ENCODE measurements around the gene MAST4.

Gene MAST4

DNA sequence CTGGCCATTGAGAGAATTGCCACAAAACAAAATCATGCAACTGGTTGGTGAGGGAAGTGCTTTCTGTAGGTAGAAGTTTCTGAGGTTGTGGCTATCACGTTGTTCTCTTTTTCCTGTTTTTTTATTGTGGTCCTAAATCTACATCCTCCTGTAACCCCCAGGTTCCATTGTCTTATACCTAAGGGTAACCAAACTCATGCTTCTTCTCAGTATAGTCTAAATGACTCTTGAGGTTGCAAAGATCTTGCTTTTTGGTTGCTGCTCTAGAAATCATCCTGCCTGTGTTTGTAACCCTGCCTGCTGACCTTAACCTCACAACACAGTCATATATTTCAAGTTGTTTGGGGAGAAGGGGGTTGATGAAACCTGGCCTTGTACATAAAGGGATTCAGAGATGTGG, 327.3 kb downstream of the MAST4 start:
- no peak for DNase-seq

DNA sequence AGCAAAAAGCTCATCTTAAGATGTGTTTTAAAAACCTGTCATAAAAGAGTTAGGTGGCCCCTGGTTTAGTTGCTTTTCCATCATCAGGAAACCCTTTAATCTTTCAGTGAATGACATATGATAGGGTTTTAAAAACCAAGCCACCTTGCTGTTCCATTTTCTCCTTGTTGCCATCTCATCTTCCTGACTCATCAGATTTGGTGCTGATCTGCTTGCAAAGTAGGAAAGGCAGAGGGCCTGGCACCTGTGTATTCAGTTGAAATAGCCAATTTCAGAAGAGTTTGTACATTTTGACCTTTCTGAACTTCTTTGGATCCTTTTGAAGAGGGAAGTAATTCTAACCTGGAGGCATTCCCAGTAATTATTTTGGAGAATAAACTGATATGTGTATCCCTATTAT, 327.7 kb downstream of the MAST4 start:
- no peak for DNase-seq

DNA sequence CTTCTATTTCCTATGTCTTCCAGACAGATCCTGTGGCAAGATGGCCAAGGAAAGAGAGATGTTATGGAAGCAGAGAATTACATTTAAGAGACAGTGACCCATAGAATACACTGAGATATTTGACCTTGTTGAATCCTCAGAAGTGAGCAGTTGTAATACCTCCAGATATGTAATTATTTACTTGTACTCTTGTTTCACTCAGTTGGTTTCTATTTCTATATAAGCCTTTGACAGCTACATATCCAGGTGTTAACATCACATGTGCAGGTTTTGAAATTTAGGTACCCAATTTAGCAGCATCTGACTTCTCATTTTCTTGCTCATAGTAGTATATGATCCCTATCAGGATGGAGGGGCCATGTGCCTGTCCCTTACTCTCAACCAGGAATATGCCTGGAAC, 330.9 kb downstream of the MAST4 start:
- DNase-seq = no peak

DNA sequence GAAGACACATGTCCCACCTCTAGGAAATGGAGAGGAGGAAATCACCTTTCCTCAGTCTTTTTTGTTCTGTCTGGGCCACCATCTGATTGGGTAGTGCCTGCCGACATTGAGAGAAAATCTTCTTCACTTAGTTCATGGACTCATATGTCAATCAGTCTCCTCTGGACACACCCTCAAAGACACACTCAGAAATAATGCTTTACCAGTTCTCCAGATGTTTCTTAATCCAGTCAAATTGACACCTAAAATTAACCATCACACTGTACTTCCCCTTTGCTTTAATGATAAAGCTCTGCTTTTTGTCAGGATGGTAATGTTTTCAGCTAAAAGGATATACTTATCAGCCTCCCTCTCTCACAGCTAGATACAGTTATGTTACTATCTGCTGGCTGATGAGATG, 333.1 kb downstream of the MAST4 start:
- DNase-seq = no peak

DNA sequence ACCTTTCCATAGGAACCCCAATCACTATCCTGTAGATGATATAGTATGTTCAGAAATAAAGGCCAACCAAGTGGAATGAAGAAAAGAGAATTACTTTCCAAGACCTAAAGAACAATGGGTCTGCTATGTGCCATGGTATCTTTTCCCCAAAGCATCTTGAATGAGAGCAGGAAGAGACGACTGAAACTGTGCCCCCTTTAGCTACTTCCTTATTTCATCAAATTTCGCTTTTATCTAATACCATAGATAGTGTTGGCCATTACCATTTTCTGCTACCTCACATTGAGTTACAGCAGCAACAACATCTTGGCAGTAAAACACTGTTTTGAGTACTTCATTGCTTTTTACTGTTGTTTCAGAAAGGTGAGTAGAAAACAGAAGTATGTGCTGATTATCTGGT, 333.8 kb downstream of the MAST4 start:
- DNase-seq = no peak

DNA sequence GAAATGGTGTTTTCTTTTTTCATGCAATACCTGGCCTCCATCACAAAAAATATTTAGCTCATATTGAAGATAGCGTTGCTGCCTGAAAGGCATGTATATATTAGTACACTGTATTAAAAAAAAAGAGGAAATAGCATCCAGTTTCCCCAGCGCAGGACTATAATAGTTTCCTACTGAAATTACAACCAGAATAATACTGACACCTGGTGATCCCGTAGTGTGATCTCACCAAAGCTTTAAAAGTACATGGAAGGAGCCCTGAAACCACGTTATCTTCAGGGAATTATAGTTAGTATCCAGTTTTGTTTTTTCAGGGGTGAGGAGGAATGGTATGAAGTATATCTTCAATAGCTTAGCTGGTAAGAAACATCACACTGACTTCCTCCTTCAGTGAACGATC, 335.5 kb downstream of the MAST4 start:
- DNase-seq = peak; percentile 29

DNA sequence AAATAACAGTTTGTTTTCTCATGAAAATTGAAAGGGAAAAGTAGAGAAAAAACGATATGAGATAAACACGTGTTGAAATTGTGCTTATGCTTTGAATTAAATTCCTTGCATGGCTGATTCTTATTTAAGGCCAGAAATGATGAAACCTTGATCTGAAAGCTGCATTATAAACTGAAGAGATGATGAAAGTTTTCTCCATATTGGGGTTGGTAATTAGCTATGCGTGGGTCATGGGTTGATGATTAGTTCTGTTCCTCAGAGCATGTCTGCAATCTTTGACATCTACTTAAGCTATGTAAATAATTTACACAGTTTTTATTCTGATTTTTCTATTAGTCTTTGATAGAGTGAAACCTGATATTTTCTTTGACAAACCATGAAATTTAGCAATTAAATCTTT, 336.3 kb downstream of the MAST4 start:
- DNase-seq = no peak

DNA sequence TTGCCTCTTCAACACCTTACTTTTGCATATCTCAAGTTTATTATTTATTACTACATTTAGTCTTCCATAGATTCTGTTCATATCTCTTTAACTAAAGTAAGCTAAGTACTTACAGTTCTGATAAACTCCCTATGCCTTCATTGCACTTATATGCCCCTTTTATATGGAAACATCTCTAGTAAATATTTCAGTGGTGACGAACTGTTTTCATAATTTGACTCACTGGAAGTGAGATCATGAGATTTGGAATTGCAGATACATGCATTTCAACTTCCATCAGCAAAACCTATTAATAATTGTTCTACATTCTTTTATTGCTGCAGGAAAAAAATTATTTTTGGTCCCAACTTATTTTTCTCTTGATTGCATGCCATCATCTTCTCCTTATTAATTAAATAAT, 336.9 kb downstream of the MAST4 start:
- no peak for DNase-seq

DNA sequence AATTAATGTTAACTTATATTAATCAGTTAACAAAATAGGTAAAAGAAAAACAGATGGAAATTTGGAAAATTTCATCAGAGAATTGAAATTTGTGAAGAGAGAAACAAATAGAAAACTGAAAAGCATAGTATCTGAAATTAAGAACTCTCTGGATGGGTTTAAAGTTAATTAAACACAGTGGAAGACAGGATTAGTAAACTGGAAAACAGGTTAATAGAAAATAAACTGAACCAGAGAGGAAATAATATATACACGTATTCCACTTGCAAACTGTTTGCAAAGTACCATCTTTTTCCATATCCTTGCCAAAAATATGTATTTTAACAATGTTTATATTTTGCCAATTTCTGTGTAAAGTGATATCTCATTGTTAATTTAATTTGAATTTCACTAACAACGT, 342.9 kb downstream of the MAST4 start:
- DNase-seq = no peak

DNA sequence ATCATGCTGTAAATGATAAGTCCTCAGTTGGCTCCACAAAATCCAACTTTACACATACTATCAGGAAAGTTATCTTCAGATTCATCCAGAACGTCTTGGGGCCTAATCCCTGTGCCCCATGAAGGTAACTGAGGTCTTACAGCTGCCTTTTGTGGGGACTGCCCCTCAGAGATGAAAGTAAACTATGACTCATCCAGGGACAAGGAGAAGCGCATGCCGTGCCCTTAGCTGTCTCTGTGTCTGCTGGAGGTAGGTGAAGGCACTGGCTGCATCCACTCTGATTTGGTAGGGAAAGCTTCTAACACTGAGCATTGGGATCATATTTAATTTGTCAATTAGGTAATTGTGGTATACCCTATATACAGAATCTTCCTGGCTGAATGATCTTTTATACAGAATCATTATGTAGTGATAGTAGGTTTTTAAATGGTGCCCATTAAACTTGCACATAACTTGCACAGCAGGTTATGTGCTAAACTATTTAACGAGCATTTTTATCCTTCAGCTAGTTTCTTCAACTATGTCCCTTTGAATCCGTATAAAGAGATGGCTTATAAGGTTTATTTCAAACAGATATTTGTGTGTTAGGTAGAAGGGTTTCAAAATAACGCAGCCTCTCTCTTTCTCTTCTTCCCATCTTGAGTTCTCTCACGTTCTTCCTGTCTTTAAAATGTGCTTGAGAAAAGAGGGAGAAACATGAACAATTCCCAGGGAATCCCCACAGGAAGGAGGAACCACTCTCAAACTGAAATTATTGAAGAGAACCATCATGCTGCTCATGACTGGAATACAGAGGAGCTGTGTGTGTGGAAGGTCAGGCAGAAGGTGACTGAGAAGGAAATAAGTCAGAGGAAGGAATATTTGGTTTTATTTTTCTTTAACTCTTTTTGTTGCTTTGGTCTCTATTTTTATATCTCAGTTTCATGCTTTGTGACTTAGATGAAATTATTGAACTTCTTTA, 349.5 kb downstream of the MAST4 start:
- no peak for DNase-seq

DNA sequence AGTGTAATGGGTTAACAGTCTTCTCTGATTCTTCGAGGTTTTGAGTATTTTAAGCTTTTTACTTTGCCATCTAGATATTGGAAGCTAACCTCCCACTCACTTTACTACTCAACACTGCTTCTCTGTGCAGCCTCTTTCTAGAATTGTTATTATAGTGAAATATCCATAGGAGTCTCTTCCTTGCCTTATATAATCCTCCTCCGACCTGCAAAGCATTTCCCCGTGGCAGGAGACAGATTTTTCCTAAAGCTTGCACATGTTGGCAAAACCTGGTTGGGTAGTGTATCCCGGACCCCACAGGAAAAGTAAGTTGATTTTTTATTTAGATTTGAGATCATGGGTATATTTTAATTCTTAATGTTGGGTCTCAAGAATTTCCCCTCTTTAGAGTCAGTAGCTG, 351.3 kb downstream of the MAST4 start:
- DNase-seq = no peak

DNA sequence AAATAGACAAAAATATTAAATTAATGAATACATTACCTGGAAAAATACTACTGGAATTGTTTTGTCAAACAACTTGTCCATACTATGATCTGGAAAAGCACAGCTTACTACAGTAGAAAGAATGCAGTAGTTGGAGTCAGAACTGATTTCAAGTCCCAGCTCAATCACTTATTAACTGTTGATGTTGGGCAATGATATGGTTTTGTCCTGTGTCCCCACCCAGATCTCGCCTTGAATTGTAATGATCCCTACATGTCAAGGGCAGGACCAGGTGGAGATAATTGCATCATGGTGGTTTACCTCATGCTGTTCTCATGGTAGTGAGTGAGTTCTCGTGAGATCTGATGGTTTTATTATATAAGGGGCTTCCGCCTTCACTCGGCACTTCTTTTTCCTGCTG, 352.9 kb downstream of the MAST4 start:
- DNase-seq = no peak

DNA sequence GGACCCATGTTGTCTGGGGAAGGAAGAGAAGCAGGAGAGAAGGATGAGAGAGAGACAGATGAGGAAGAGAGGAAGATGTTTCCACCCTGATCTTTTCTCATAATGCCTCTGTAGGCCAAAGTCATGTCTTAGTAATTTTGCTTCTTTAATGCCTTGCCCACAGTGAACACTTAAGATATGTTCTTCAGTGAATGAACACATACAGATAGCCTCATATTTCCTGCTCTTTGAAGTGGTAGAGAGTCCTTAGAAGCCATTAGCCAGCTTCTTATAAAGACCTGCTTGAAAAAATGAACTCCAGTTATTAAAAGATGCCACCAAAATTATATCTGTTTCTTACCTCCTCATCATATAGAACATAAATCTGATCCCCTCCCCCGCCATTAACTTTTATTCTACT, 356.0 kb downstream of the MAST4 start:
- DNase-seq = no peak

DNA sequence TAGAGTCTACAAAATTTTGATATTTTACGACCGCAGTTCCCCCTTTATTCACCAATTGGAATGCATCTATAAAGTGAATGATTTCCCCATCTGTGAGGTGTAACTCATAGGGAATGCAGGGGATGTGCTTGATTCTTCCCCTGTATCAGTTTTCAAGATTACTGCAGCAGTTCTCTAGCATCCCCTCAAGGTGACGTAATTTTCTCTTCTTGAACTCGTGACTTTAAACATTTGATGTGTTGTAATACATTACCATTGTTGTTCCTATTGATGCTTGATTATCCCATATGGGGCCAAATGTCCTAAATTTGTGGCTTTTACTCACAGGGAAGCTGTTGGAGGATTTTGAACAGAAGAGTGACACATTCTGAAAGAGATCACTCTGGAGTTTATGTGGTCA, 360.2 kb downstream of the MAST4 start:
- no peak for DNase-seq

DNA sequence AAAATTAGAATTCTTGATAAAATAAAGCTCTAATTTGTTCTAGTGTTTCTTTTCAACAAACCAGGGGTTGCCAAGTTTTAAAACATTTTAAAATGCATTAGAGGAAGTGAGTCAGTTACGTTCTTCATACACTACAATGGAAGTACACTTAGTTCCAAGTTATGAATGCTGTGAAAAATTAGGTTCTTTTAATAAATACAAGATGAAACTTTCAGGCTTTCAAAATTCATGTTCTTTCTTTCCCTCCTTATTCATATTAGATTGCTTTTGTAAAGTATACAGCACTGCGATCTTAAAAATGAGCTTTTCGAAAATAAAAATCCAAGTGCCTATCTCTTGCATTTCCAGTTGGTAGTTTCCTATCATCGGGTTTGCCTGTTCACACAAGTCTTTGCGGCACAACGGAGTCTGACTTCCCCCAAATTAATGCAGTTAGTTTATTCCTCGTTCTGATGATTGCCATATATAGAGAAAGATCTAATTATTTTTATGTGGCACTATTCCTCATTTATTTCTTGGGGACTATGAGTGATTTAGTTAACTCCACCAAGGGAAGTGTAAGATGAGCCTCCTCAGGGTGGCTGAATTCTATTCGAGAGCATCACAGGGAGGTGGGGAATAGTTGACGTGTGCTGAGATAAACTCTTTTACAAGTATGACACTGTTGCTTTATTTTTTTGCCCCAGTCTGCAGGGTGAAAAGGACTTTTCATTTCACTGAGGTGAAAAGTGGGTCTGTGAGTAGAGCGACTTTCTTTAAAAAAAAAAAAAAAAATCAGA, 362.2 kb downstream of the MAST4 start:
- DNase-seq = no peak

DNA sequence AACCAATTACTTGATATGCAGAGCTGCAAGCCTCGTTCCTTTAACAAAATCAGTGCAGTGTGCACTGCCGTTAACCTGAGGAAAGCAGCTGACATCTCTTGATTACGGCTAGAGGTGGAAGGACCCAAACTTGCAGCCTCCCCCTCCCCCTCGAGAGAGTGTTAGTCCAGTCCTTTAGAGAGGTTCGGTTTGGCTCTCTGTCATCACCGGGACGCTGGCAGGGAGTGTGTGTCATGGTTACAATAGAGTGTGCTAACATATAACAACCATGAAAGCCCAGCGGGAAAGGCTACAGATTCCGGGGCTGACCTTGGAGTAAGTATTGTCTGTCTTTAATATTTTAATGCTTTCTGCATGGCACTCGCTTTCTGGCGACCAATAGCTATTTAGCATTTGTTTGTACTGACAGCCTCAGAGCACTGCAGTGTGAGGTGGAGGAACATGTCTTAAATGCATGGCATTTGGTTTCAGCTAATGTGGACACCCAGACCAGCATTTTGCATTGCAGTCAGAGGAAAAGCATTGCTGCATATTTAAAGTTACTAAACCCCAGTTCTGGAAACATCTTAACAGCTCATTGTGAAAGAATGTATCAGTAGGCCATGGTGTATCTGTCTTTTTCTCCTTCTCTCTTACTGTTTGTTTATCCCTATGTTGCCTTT, 362.9 kb downstream of the MAST4 start:
- no peak for DNase-seq

DNA sequence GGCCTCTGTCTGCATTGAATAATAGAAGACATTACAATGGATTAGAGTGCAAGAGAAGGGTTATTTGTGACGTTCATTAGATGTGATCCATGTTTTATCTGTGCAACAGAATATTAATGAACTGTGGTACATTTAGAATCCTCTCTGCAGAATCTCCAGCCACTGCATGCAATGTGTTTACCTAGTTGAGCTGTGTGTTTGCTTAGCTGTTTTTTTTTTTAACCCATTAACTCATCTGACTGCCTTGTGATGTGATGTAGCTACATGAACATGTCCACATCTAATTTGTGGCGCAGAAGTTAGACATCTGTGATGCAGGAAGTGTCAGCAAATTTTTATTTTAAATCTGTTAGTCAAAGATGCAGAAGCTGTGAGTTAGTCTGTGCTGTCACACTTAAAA, 363.5 kb downstream of the MAST4 start:
- no peak for DNase-seq

DNA sequence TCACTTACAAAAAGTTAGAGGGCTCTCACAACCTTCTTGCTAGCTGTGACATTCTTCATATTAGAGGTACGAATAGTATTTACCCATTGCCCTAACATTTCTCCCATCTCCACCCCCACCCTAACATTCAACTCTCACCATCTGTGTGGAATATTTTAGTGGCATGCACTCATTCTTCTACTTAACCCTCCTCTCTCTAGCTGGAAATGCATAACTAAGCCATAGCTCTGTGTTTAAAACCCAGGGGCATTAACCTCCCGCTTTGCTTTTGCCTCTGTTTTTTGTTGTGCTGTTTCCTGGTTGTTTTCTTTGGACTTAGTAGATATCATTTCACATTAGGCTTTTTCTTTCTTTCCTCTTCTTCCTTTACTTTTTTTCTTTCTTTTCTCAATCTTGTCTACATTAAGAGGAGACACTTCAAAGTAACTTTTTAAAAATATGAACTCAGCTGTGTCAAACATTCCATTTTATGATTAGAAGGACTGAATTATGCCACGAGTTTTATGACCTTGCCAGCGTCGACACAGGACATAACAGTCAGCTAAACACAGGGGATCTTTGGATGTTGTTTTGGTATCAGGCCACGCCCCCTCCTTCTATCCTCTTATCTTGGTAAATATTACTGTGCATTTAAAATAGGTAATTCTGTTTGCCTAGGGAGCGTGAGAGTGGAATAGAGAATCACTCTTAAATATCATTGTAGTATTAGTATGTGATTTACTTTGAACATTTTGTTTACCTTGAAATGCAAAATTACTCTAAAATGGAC, 364.4 kb downstream of the MAST4 start:
- no peak for DNase-seq

DNA sequence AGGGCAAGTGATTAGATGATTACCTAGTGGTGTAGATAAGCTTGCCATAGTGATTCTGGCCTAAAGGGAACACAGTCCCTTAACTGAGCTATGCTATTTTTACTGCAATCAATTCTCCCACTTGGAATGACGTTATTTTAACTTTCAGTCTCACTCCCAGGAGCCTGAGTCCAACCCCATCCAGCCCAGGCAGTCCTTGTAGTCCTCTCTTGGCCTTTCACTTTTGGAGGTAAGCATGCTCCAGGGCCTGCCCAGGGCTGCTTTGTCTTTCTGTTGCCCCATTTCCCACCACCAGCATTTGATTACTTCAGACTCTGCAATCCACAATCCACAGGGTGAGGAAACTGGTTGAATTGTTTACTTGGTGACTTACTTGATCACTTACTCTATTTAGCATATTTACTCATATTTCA, 367.4 kb downstream of the MAST4 start:
- DNase-seq = no peak

DNA sequence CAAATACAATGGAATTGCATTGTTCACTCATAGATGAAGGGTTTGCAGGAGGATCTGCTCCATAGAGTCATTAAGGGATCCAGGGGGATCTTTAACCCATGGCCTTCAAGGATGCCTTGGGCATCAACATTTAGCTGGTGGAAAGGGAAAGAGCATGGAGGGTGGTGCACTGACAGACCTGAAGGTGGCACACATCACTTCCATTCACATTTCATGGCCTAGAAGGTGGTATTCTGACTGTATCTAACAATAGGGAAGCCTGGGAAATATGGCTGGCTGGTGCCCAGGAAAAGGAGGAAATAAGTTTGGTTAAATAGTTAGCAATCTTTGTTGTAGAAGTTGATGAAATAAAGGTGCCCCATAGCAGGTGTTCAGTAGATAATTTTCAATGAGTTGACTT, 370.2 kb downstream of the MAST4 start:
- DNase-seq = no peak

DNA sequence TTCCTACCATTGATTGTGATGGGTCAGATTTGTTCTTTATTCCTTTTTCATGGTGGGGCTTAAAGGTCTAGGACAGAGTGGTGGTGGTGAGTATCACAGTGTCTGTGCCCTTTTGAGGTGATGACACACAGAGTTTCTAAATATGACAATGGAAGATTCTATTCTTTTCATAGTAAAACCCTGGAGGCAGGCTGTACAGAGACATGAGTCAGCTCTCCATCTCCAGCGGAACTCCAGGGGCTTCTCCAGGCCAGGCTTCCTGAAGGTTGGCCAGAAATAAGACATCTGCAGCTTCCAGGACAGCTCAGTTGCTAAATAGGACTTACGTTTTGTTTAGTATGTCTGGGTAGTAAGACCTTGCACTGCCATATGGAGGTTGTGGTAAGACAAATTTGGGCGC, 370.9 kb downstream of the MAST4 start:
- no peak for DNase-seq

DNA sequence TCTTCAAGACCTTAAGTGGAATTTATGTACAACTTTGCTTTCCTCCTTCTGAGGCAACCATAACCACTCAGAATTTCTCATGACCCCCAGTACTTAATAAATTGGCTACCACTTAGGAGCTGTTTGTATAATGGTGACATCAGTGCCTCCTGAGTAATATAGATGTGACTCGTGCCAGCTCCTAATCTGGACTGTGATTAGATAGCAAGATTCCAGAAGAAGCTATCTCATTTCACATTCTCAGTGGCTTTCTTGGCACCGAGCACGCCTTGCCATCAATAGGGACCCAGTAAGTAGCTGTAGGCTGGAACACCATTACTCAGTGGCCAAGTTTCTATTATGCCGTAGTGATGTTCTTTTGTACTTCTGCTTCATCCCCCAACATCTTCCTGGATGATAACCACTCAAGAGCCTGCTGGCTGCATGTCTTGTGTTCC, 371.7 kb downstream of the MAST4 start:
- DNase-seq = no peak

DNA sequence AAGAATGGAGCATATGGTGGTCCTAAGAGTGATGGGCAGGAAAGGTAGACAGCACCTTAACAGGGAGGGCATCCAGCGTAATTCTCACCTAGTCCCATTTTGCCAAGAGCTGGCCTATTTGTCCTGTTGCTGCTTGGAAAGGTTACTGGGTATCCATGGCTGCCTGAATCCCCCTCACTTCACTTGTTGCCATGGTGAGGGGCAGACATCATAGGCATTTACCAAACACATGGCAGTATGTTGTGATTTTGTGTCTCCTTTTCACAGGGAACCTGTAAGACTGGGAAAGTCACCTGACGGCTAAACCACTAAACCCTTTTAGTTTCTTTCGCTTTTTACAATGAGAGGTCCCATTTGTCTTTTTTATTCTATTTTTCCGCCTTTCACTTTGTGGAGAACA, 373.3 kb downstream of the MAST4 start:
- DNase-seq = no peak
